GM21529 (cell line): ENCODE measurements around the gene SLC22A23.

Experiments used
- ATAC-seq: cut with Tn5 transposase; IDR thresholded peaks from one replicate; pipeline ENCODE4 v1.9.1; 2021; ENCODE audit not compliant: unreplicated experiment

The SLC22A23 gene

GRCh38 chr6:3372912-3373554, 83.8 kb downstream of the SLC22A23 start:
- no peak for ATAC-seq

- no peak for ATAC-seq
Measured at GRCh38 chr6:3372184-3372846, 84.5 kb downstream of the SLC22A23 start.

- ATAC-seq, result no peak
Measured at GRCh38 chr6:3371222-3371949, 85.5 kb downstream of the SLC22A23 start.

- no peak for ATAC-seq
Measured at GRCh38 chr6:3370361-3371221, 86.3 kb downstream of the SLC22A23 start.

GRCh38 chr6:3369985-3370360, 86.9 kb downstream of the SLC22A23 start:
- ATAC-seq, result no peak

GRCh38 chr6:3368685-3369084, 88.2 kb downstream of the SLC22A23 start:
- no peak for ATAC-seq

GRCh38 chr6:3367630-3368029, 89.2 kb downstream of the SLC22A23 start:
- ATAC-seq, result no peak

- no peak for ATAC-seq
Measured at GRCh38 chr6:3366596-3367413, 90.0 kb downstream of the SLC22A23 start.

- ATAC-seq, result no peak
Measured at GRCh38 chr6:3364391-3364790, 92.5 kb downstream of the SLC22A23 start.

- ATAC-seq, result no peak
Measured at GRCh38 chr6:3363296-3364025, 93.4 kb downstream of the SLC22A23 start.

GRCh38 chr6:3361312-3362037, 95.4 kb downstream of the SLC22A23 start:
- ATAC-seq, result no peak

- no peak for ATAC-seq
Measured at GRCh38 chr6:3360727-3361045, 96.2 kb downstream of the SLC22A23 start.

- no peak for ATAC-seq
Measured at GRCh38 chr6:3359973-3360726, 96.7 kb downstream of the SLC22A23 start.

- no peak for ATAC-seq
Measured at GRCh38 chr6:3359101-3359752, 97.6 kb downstream of the SLC22A23 start.

GRCh38 chr6:3358413-3359100, 98.3 kb downstream of the SLC22A23 start:
- no peak for ATAC-seq

GRCh38 chr6:3357678-3358077, 99.2 kb downstream of the SLC22A23 start:
- ATAC-seq, result no peak

- ATAC-seq, result no peak
Measured at GRCh38 chr6:3356824-3357420, 99.9 kb downstream of the SLC22A23 start.
